GM10248 (cell line): ENCODE data around the gene CCT7.

ENCODE experiments used
- CTCF ChIA-PET: fragments of 300-600 bp; sonication (Branson Sonifier 250); formaldehyde crosslinking; extraction: SDS; loops from one replicate; lab custom pipeline; 2021; ENCODE audit warnings: antibody characterized with exemption; lab: Yijun Ruan, JAX
- POLR2A ChIA-PET: fragments of 350-650 bp; sonication (Branson Sonifier 250); formaldehyde crosslinking; extraction: SDS; loops from one replicate; lab custom pipeline; 2020; ENCODE audit warnings: antibody characterized with exemption; lab: Yijun Ruan, JAX
- DNase-seq: peaks from one replicate; pipeline ENCODE4 v3.0.0; 2012; ENCODE audit errors: extremely low spot score
- CTCF ChIP-seq: IDR thresholded peaks from 2 replicates; pipeline ENCODE4 v1.5.1; 2012; ENCODE audit warnings: mild to moderate bottlenecking, low read depth; ENCODE audit errors: extremely low read depth, missing control alignments, control extremely low read depth

Gene CCT7

GRCh38 chr2:73223821-73224220 is 10.3 kb upstream of the CCT7 start:
- ChIA-PET POLR2A (interaction anchor here (0.6 to 2.9 kb wide), 2 partner anchors 10 to 1711 kb away, joined by 6 to 18 read pairs; partner anchors contain the start of genes CCT7 and PRADC1), CTCF (interaction anchor here (0.7 to 4.0 kb wide), 2 partner anchors 11 to 46 kb away, joined by 3 to 25 read pairs; no protein-coding TSS in a partner anchor)
- DNase-seq = no peak

GRCh38 chr2:73225513-73226360 is 8.4 kb upstream of the CCT7 start:
- no peak for DNase-seq
- POLR2A ChIA-PET = interaction anchor here (2.9 kb wide), 1 partner anchor 9 kb away, joined by 18 read pairs; the partner anchor contains the start of genes CCT7 and PRADC1
- no peak for TF ChIP-seq CTCF
- CTCF ChIA-PET = interaction anchor here (1.1 to 4.0 kb wide), 2 partner anchors 13 to 18 kb away, joined by 3 to 25 read pairs; no protein-coding TSS in a partner anchor

More at GRCh38 chr2:73223821-73224220, 10.3 kb upstream of the CCT7 start:
- TF ChIP-seq CTCF = no peak

- no peak for TF ChIP-seq CTCF
- POLR2A ChIA-PET = no interaction called here
- no peak for DNase-seq
- CTCF ChIA-PET = interaction anchor here (0.7 to 9.5 kb wide), 4 partner anchors 8 to 334 kb away, joined by 3 to 70 read pairs (median 18); partner anchors contain the start of gene SMYD5
Observed at GRCh38 chr2:73227086-73227485, 7.0 kb upstream of the CCT7 start.

GRCh38 chr2:73228631-73229030 is 5.5 kb upstream of the CCT7 start:
- TF ChIP-seq CTCF = no peak
- DNase-seq = no peak
- ChIA-PET CTCF (interaction anchor here (1.1 to 9.5 kb wide), 4 partner anchors 9 to 51 kb away, joined by 3 to 70 read pairs (median 19); partner anchors contain the start of gene SMYD5), POLR2A (no interaction called here)

GRCh38 chr2:73232403-73233153 is 1.5 kb upstream of the CCT7 start:
- DNase-seq = no peak
- TF ChIP-seq CTCF = no peak
- ChIA-PET POLR2A (interaction anchor here (0.5 to 3.5 kb wide), 6 partner anchors 8 to 896 kb away, joined by 3 to 18 read pairs (median 4); no protein-coding TSS in a partner anchor), CTCF (interaction anchor here (1.1 to 9.5 kb wide), 10 partner anchors 11 to 58 kb away, joined by 3 to 70 read pairs (median 6); partner anchors contain the start of gene SMYD5)
